Skin epidermis (tissue), 12 donors: ENCODE measurements around the gene SEC31B.

ENCODE experiments used
- H3K27ac ChIP-seq, 21 experiments: fragments of 200-600 bp; sonication (generic) in 11 of 21; one replicate each; pipeline ENCODE4 v1.5.0; 2020; ENCODE audit warnings: mild to moderate bottlenecking in 3 of 21, inconsistent platforms in 2 of 21, moderate library complexity in 2 of 21
- H3K4me3 ChIP-seq, 7 experiments: fragments of 200-600 bp; sonication (generic) in 2 of 7; one replicate each; pipeline ENCODE4 v1.5.0; 2020; ENCODE audit warnings: inconsistent platforms in 2 of 7, mild to moderate bottlenecking in 2 of 7, moderate library complexity in 1 of 7

Gene SEC31B, protein sequence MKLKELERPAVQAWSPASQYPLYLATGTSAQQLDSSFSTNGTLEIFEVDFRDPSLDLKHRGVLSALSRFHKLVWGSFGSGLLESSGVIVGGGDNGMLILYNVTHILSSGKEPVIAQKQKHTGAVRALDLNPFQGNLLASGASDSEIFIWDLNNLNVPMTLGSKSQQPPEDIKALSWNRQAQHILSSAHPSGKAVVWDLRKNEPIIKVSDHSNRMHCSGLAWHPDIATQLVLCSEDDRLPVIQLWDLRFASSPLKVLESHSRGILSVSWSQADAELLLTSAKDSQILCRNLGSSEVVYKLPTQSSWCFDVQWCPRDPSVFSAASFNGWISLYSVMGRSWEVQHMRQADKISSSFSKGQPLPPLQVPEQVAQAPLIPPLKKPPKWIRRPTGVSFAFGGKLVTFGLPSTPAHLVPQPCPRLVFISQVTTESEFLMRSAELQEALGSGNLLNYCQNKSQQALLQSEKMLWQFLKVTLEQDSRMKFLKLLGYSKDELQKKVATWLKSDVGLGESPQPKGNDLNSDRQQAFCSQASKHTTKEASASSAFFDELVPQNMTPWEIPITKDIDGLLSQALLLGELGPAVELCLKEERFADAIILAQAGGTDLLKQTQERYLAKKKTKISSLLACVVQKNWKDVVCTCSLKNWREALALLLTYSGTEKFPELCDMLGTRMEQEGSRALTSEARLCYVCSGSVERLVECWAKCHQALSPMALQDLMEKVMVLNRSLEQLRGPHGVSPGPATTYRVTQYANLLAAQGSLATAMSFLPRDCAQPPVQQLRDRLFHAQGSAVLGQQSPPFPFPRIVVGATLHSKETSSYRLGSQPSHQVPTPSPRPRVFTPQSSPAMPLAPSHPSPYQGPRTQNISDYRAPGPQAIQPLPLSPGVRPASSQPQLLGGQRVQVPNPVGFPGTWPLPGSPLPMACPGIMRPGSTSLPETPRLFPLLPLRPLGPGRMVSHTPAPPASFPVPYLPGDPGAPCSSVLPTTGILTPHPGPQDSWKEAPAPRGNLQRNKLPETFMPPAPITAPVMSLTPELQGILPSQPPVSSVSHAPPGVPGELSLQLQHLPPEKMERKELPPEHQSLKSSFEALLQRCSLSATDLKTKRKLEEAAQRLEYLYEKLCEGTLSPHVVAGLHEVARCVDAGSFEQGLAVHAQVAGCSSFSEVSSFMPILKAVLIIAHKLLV

GRCh38 chr10:100519311-100520051 is at the start of gene SEC31B:
SEC31B (minus strand) TSS chr10:100519861; CDS start chr10:100516952, 2,909 bp downstream.
- H3K4me3 ChIP-seq: peak within 1 kb of the TSS in 5 of 7 experiments; percentile 9 to 21 (median 18)

GRCh38 chr10:100568912-100569311 is 49.3 kb upstream of the SEC31B start:
- Histone ChIP-seq H3K4me3 (no peak overlapping the region), H3K27ac (no peak overlapping the region)

More at GRCh38 chr10:100519311-100520051, at the start of gene SEC31B:
- peak within 1 kb of the TSS in 2 of 21 experiments; percentile 6 to 41 for H3K27ac ChIP-seq

DNA sequence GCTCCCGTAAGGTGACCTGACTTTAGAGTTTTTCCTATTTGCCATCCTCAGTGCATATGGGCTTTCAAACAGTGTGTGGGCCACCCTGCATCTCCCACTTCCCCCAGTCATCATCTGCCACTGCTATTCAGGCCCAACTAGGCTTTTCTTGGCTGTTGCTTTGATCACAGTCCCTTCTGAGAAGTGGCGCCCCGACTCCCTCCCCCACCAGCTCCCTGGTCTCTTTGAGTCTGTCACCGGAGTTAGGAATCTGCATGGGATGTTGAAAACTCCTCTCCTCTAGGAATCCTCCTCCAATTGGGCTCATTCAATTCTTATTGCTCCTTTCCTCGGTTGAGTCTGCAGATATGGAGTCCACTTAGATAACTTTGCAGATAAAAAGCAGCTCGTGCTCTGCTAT is 48.2 kb upstream of the SEC31B start:
- Histone ChIP-seq H3K4me3 (no peak overlapping the region), H3K27ac (no peak overlapping the region)

DNA sequence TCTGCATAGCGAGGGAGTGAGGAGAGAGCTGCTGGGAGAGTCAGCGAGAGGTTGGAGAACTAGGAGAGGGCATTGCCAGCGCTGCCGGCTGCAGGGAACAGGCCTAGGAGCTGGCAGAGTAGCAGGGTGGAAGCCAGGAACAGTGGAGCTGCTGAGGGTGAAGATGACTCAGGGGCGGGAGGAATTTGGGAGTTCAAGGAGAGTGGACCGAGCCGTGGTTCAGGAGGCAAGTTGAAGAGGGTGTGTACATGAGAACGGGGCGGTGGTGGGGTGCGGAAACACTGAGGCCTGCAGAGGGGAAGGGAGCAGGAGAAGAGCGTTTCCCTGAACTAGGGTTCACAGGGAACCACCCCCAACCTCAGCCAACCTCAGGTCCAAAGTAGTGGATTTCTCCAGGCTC is 47.6 kb upstream of the SEC31B start:
- Histone ChIP-seq H3K27ac (no peak overlapping the region), H3K4me3 (no peak overlapping the region)

DNA sequence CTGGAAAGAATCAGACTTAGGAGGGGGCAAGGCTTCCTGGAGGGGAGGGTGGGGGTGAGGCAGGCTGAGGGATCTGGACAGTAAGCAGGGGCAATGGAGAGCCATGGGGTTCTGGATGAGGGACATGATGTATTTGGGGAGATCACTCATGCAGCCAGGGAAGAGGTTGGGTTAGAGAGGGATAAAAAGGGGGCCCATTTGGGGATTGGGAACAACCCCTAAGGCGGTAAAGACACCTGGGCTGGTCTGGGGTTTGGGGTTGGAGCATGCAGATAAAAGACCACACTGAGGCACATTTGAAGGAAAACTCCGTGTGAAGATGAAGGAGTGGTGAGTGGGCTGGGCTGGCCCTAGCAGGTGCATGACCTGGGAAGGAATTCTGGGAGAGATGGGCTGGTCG is 46.9 kb upstream of the SEC31B start:
- H3K27ac ChIP-seq: no peak overlapping the region
- no peak overlapping the region for H3K4me3 ChIP-seq

DNA sequence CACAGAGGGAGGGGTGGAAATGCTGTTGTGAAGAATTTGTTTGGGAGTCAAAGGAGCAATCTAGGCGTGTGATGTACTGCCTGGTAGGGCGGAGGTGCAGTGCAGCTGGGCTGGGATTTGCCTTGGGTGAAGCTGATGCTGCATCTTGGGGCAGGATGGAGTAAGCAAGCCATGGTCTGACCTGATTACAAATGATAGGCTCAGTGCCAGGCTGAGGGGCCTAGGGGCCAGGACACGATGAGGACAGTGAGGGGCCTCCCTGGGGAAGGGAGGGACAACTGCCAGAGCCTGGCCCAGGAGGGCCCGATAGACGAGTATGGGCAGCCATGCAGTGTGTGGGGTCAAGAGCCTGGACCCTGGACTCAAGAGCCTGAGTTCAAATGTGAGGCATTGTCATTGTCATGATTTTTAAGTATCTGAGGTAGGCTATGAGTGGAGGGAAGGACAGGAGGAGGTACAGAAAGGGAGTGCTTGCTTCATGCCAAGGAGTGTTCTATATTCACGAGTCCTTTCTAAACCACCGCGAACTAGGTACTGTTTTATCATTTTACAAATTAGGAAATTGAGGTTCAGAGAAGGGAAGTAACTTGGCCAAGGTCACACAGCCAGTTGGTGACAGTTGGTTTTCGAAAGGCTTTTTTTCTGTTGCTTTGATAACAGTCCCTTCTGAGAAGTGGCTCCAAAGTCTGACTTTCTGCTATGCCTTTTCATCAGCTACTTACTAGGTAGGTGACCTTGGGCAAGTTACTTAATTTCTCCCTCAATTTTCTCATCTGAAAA is 45.7 kb upstream of the SEC31B start:
- no peak overlapping the region for H3K27ac ChIP-seq
- H3K4me3 ChIP-seq: no peak overlapping the region

GRCh38 chr10:100562008-100562672 is 42.5 kb upstream of the SEC31B start:
- Histone ChIP-seq H3K27ac (no peak overlapping the region), H3K4me3 (no peak overlapping the region)

DNA sequence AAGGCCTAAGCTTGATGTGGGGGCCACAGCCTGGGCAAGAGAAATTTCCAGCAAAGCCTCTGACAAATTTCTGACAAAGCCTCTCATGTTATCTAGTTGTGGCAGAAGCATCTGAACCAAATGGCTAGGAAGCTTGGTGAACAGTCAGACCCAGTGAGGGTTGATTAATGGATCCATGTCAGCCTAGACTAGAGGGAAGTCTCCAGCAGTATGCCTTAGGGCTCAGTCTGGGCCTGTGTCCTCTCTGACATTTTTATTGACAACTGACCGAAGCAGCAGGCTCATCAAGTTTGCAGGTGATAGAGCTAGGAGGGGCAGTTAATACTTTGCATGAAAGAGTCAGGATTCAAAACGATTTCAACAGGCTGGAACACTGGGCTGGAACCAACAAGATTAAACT is 41.3 kb upstream of the SEC31B start:
- no peak overlapping the region for H3K27ac ChIP-seq
- no peak overlapping the region for H3K4me3 ChIP-seq

GRCh38 chr10:100560248-100560647 is 40.6 kb upstream of the SEC31B start:
- Histone ChIP-seq H3K27ac (no peak overlapping the region), H3K4me3 (no peak overlapping the region)

DNA sequence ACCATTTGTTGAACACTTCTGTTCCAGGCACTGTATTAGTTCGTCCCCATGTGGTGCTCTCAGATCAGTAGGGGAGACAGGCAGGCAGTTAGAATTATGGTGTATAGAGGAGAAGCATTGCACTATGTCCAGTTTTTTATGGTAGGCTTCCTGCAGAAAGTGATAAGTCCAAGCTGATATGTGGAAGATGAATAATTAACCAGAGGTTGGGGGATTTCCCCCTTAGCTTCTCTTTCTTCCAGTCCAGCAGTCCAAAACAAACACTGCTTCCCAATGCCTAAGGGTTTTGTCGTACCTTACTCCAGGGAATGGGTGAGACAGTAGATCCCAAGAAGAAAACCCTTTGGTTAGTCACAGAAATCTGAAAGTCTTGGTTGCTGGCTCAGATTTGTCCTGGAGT is 35.2 kb upstream of the SEC31B start:
- no peak overlapping the region for H3K27ac ChIP-seq
- no peak overlapping the region for H3K4me3 ChIP-seq

DNA sequence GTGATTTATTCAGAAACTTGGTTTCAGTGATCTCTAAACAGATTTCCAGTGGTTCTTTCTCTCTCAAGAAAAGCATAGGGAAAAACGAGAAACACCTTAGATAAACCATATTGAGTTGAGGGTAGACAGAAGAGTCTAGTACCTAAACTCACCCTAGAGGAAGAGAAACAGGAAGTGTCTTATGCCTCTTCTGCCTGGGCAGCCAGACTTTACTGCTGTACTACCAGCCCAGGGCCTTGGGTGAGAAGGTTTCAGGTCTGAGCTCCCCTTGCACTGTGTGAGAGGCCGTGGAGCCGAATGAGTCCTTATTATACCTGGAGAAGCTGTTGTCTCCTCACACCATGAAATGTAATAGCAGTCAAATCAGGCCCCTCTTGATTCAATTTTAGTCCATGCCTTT is 34.3 kb upstream of the SEC31B start:
- H3K4me3 ChIP-seq: no peak overlapping the region
- no peak overlapping the region for H3K27ac ChIP-seq

GRCh38 chr10:100551738-100552137 is 32.1 kb upstream of the SEC31B start:
- no peak overlapping the region for H3K4me3 ChIP-seq
- no peak overlapping the region for H3K27ac ChIP-seq

- H3K27ac ChIP-seq: no peak overlapping the region
- no peak overlapping the region for H3K4me3 ChIP-seq
Observed at GRCh38 chr10:100551196-100551595, 31.5 kb upstream of the SEC31B start.

- Histone ChIP-seq H3K27ac (no peak overlapping the region), H3K4me3 (no peak overlapping the region)
Observed at GRCh38 chr10:100544950-100545349, 25.3 kb upstream of the SEC31B start.

DNA sequence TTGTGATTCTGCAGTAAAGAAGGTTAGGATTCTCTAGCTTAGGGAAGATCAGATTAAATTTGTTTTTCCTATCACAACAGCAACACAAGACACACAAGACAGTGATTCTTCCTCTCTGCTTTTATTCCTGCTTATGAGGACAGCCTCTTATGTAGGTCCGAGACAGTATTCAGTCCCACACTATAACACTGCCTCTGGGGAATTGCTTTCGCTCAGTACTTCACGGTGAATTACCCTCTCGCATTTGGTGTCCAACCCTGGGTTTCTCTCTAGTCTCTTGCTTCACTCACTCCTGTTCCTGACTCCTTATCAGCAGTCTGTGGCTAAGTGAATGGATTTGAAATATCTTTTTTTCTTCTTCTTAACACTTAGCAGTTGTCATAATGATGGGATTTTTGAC is 17.8 kb upstream of the SEC31B start:
- Histone ChIP-seq H3K27ac (no peak overlapping the region), H3K4me3 (no peak overlapping the region)

DNA sequence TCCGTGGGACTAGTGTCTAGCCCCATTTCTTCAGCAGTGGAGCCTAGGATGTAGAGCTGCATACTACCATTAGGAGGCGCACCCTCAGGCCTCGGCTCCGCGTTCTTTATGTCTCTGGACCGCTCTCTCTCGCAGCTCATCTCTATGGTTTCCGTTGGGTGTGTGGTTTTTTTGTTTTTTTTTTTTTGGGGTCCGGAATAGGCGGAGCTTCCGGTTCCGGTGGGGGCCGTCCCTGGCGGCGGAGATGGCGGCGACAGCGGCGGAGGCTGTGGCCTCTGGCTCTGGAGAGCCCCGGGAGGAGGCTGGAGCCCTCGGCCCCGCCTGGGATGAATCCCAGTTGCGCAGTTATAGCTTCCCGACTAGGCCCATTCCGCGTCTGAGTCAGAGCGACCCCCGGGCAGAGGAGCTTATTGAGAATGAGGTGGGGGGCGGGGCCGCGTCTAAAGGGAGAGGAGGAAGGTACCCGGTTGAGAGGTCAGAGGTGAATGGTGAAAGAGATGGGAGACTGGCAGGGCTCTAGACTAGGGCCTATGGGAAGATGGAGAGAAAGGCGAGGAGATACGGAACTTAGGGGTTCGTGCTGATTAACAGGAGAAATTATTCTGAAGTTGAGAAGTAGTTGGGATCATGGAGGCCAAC is 16.2 kb upstream of the SEC31B start, which contains the start of gene HIF1AN:
Gene HIF1AN (plus strand): TSS at position 229 of the 639 bp plus-strand sequence. CDS start 16 bp downstream, at position 245.
- Histone ChIP-seq H3K27ac (peak within 1 kb of the TSS in 19 of 21 experiments; percentile 27 to 85 (median 79)), H3K4me3 (peak within 1 kb of the TSS; percentile 62 to 90 (median 76))

DNA sequence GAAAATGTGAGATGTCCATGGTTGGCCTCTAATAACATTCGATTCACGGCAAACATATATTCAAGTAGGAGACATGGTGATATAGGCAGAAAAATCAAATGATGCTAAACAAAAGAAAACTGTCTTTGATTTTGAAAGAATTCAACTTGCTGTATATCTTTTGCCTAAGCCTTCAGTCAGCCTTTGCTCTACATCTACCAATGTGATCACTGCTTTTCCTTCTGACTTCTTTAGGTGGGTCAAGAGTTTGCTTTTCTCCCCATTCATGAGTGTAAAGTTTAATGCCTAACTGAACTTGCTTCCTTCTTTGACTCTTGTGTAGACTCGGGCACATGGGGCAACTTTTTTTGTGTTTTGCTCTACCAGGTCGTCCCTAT is 15.7 kb upstream of the SEC31B start:
- peak overlapping the region in 13 of 21 experiments; percentile 27 to 85 (median 71) for H3K27ac ChIP-seq
- H3K4me3 ChIP-seq: peak overlapping the region; percentile 62 to 90 (median 76)

DNA sequence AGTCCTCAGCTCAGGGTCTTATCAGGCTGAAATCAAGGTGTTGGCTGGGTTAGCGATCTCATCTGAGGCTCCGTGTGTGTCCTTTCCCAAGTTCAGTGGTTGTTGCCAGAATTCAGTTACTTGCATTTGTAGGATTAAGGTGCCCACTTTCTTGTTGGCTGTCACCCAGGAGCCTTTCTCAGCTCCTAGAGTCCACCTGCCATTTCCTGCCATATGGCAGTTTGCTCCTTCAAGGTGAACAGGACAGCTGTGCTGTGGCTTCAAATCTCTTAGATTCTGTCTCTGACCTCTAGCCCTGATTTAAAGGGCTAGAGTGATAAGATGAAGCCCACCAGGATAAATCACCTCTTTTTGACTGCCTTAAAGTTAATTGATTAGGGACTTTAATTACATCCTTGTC is 15.1 kb upstream of the SEC31B start:
- no peak overlapping the region for H3K27ac ChIP-seq
- H3K4me3 ChIP-seq: no peak overlapping the region
